ENCODE data around the gene LCLAT1. TPM values are rescaled to one million over a fixed set of nuclear protein-coding genes. Genes with fewer than 3 reads are reported as not detected.

The LCLAT1 gene
- total RNA-seq, 1 donor from 2014 or later: 14.6 TPM

- no peak for DNase-seq
Measured at GRCh38 chr2:30424231-30424630, 22.8 kb upstream of the LCLAT1 start.

DNA sequence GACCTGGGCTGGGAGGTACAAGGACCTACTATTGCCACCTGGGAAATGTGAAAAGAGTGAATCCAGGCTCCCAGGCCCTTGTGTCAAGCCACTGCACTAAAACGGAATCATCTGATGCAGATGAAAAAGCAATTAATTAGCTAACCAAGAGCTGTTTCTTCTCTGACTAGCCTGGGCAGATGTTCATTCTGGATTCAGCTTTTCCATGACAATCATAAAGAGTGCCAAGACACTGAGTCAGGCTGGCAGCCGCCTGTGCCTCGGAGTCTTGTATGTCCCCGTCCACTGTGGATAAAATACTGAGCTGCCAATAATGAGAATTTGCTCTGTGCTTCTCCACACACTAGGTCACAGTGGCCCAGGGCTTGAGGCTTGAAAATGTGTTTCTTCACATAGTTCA is 21.7 kb upstream of the LCLAT1 start:
- no peak for DNase-seq

DNA sequence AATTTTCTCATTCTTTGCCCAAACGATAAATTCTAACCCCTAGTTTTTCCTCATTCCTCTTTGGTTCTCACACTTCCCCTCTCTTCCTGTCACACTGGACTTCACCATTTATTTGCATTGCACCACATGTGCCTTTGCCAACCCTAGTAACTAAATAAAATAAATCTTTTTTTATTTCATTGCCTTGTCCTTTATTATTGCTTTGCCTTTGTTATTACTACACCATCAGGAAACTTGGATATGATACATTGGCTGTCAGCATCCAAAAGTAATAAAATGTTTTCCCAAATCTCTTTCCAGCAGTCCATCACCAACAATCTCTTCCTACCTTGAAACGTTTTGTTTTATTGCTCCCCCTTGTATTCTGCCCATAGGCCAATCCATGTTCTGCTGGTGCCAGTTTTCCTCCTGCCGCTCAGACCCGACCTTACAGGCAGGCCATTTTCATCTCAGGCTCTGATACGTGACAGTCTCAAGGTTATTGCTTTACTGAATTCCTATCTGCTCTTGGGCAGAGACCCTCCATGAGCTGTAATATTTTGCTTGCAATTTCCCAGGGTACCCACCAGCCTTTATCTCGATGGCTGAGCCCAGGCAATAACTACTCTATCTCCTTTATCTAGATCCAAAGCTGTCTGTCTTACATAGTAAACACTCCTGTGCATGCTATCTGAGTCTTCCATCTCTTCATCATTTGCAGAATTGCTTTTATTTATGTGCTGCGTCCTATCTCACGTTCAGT is 19.3 kb upstream of the LCLAT1 start:
- no peak for DNase-seq

- DNase-seq: no peak
Measured at GRCh38 chr2:30428348-30428662, 18.7 kb upstream of the LCLAT1 start.

GRCh38 chr2:30428827-30429461 is 18.1 kb upstream of the LCLAT1 start:
- no peak for DNase-seq

DNA sequence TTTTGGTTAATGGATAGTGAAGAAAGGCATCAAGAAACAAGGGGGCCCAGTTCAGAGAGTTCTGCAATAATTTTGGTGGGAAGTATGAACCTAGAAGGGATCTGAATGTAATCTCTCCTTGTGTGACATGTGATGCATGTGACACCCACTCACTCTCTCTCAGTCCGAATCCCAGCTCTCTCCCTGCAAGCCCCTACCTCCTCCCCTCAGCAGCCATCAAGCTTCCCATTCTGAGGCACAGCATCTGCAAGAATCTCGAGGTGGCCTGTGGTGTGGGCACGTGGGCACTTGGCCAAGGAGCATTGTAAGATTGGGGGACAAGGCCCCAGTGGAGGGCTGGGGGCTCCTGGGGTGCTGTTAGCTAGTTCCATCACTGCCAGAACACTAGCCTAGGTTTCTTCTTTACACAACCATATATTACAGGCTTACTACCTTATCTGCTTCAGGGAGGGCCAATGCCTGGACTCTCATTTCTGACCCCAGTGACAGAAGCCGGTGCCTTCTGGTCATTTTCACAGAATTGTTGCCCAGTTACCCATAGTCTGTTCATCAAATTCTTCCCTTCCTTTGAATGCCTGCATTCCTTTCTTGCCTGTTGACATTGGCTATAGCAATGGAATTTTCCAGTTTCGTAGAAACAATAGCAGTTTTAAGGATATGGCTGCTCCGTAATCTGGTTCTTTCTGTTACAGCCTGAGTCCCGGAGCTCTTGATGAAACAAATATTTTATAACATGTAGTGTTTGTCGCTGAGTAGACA is 13.3 kb upstream of the LCLAT1 start:
- DNase-seq: peak; percentile 59

- no peak for DNase-seq
Measured at GRCh38 chr2:30434708-30435107, 12.3 kb upstream of the LCLAT1 start.

- DNase-seq: peak; percentile 90
Measured at GRCh38 chr2:30436859-30437435, 10.1 kb upstream of the LCLAT1 start.

DNA sequence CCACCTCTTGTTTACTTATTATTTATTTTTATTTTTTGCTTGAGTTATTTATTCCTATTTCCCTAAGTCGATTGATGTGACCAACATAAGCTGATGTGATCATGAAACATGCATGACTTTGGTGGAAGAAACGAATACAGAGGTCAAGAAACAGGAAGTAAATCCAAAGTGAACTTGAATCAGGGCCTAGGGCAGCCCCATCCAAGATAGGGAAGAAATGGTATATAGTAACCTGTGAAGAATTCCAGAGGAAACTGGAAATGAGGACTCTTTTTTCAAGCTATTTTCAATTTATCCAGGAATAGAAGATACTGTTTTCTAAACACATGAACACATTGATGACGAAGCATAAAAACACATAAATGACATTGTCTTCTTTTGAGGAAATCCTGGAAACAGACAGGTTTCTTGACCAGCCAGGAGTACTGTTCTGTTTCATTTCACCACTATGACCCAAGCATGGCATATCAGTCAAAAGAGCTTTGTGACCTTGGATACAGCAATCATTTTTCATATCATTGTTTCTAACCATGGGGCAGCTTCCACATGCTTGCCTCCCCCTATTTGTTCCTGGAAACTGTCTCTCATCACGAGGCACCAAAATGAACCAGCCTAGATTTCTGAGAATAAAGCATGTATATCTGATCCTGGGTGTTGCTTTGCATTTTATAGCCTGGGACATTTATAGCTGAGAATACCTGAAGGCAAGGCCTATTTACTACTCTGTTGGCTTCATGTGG is 9.1 kb upstream of the LCLAT1 start:
- DNase-seq: peak; percentile 16

DNA sequence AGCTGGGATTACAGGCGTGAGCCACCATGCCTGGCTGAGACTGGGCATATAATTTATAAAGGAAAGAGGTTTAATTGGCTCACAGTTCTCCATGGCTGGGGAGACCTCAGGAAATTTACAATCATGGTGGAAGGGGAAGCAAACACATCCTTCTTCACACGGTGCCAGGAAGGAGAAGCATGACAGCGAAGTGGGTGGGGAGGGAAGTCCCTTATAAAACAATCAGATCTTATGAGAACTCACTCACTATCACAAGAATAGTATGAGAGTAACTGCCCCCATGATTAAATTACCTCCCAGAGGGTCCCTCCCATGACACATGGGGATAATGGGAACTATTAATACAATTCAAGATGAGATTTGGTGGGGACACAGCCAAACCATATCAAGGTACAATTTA is 7.8 kb upstream of the LCLAT1 start:
- no peak for DNase-seq

- no peak for DNase-seq
Measured at GRCh38 chr2:30439879-30440278, 7.2 kb upstream of the LCLAT1 start.

DNA sequence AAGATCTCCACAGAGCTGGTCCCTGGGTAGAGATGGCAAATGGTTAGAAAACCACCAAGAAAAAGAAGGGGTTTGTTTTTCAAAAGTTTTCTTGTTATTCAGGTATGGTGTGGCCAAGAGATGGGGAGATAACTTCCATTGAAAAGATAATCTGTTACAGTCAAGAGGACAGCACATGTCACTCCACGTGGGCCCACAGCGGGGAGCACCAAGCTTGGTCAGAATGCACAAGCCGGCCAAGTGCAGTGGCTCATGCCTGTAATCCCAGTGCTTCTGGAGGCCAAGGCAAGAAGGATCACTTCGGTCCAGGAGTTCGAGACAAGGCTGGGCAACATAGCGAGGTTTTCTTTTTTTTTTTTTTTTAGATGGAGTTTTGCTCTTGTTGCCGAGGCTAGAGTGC is 6.0 kb upstream of the LCLAT1 start:
- no peak for DNase-seq

DNA sequence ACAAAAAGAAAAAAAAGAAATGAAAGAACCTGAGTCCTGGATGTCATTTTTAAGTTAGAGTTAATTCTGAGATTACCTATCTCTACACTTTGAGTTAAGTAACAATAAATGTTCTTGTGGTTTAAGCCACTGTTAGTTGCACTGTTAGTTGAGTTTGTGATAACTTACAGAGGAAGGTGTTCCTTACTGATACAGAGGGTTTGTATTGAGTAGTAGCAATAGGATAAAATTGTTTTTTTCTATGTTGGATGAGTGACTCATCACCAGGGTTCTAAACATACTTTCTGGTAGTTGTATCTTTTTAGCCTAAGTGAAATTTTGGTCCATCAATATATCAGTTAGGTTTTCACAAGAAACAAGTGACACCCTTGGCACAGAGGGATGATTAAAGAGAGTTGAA is 4.0 kb upstream of the LCLAT1 start:
- DNase-seq: no peak

DNA sequence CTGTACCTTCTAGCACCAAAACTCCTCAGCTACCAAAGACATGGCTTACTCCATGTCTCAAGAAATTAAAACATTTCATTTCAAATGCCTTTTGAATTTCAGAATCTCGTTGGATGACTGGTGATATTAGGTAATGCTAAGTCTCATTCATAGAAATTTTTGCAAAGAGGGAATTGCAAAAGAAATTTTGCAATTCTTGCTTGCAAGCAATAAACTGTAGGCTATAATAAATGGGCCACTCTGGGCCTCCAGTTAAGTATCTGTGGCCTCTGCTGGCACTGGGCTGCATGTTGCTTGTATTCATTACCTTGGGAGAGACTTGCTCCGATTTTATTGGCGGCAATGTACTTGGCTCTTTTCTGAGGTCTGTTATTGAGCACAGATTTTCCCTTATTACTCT is 2.8 kb upstream of the LCLAT1 start:
- DNase-seq: no peak

DNA sequence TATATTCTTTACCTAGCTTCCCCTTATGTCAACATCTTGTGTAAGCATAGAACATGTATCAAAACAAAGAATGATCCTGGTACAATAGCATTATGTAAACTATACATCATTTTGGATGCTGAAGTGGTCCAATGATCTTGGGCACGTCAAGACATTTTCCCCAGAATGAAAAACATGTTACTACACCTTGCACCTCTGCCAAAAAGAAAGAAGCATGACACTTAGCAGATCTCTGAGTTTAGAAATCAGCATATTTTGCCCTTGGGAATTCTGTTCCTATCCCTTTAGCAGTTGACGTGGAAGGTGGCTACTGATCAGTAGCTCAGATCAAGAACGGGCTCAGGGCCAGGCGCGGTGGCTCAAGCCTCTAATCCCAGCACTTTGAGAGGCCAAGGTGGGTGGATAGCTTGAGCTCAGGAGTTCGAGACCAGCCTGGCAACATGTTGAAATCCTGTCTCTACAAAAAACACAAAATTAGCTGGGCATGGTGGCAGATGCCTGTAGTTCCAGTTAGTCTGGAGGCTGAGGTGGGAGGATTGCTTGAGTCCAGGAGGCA is 1.7 kb upstream of the LCLAT1 start:
- DNase-seq: no peak

DNA sequence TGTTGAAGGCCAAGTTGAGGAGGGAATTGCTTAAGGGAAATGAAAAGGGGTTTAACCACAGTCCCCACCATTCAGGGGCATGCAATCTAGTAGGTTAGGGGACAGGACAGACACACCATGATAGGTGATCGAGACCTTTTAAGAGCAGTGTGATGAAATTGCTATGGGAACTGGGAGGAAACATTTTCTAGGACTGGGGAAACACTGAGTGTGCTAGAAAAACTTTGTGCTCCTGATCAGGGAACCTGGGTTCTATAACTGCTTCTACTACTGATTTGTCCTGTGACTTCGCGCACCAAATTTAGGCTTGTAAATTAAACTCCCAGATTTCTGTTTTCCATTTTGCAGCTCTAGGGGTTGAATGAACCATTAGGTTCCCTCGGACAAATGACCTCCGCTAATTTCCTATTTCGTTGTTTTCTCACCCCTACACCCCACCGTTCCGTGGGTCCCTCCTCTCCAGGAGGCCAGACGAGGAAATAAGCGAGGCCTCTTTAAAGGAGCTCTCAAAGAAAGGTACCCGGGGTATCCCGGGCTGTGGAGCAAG is 371 bp upstream of the LCLAT1 start:
- DNase-seq: peak; percentile 18

GRCh38 chr2:30448308-30448707 is 1.3 kb downstream of the LCLAT1 start:
- DNase-seq: no peak

DNA sequence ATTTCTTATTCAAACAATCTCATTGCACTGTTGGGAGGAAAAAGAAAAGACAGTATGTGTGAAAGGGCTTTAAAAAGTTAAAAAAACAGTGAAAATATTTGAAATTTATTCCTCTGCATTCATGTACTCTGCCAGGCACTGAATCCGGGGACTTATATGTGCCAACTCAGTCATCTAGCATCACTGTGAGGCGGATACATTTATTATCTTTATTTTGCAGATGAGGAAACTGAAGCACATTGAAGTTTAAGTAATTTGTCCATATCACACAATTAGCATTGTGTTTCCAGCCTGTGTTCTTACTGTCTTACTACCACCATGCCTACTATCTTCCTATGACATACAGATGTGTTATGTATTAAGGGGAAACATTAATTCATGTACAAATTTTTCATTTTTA is 1.8 kb downstream of the LCLAT1 start:
- no peak for DNase-seq

- no peak for DNase-seq
Measured at GRCh38 chr2:30450025-30450424, 3.0 kb downstream of the LCLAT1 start.

- no peak for DNase-seq
Measured at GRCh38 chr2:30453498-30453897, 6.5 kb downstream of the LCLAT1 start.

GRCh38 chr2:30454571-30454970 is 7.5 kb downstream of the LCLAT1 start:
- no peak for DNase-seq

DNA sequence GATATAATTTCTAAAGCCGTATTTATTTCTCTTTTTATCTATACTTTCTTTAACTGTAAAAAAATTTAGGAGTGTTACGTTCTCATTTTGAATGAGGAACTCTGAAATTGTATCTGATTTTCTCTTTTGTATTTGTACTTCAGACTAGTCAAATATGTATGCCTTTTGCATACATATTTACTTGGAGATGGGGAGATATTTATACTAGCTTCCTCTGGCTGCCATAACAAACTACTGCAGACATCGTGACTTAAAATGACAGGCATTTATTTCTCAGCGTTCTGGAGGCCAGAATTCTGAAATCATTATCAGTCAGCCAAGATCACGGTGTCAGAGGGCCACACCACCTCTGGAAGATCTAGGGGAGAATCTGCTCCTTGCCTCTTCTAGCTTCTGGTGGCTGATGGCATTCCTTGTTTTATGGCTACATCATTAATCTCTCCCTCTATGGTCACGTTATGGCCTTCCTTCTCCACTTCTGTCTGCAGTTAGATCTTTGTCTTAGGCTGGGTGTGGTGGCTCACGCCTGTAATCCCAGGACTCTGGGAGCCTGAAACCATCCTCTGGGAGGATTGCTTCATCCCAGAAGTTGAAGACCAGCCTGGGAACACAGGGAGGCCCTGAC is 8.2 kb downstream of the LCLAT1 start:
- no peak for DNase-seq

Data from dermis blood vessel endothelial cell (primary cell).